Left ventricle myocardium inferior (tissue), 1 donor: ENCODE data around the gene KHDC4. TPM values are rescaled to one million over a fixed set of nuclear protein-coding genes. Genes with fewer than 3 reads are reported as not detected.

Experiments
- DNase-seq: peaks from one replicate; pipeline ENCODE4 v3.0.0-alpha.2; 2020
- H3K27ac ChIP-seq: fragments of 200-600 bp; replicated peaks from 2 replicates; pipeline ENCODE4 v1.8.0; 2021
- H3K27me3 ChIP-seq: fragments of 200-600 bp; 2 replicates; pipeline ENCODE4 v1.8.0; 2021; ENCODE audit warnings: low read depth
- H3K36me3 ChIP-seq: fragments of 200-600 bp; 2 replicates; pipeline ENCODE4 v1.8.0; 2021
- H3K4me1 ChIP-seq: fragments of 200-600 bp; 2 replicates; pipeline ENCODE4 v1.8.0; 2021
- H3K4me3 ChIP-seq: fragments of 200-600 bp; 2 replicates; pipeline ENCODE4 v1.8.0; 2021; ENCODE audit warnings: mild to moderate bottlenecking, moderate library complexity
- H3K9me3 ChIP-seq: fragments of 200-600 bp; replicated peaks from 2 replicates; pipeline ENCODE4 v1.8.0; 2021
- CTCF ChIP-seq: fragments of 200-600 bp; IDR thresholded peaks from 2 replicates; pipeline ENCODE4 v1.8.0; 2021; ENCODE audit warnings: antibody characterized with exemption, mild to moderate bottlenecking, borderline replicate concordance
- intact Hi-C: fragments of 100-400 bp; cut with micrococcal nuclease; formaldehyde crosslinking; loops from one replicate; pipeline ENCODE4 v1.11.0; 2022
- total RNA-seq: library from RNA; stranded (reverse); fragmentation: NEBNext Ultra II Directional; extraction: Animal tissue kit (Norgen Biotek cat#: 25700); gene quantifications from one replicate; pipeline ENCODE4 v1.2.1, GENCODE V29; 2021
- donor health status: DM: no; HTN: yes; CAD: no; lungs with severe emphysema.

Gene KHDC4
- total RNA-seq, 1 donor from 2014 or later: 21.2 TPM

DNA sequence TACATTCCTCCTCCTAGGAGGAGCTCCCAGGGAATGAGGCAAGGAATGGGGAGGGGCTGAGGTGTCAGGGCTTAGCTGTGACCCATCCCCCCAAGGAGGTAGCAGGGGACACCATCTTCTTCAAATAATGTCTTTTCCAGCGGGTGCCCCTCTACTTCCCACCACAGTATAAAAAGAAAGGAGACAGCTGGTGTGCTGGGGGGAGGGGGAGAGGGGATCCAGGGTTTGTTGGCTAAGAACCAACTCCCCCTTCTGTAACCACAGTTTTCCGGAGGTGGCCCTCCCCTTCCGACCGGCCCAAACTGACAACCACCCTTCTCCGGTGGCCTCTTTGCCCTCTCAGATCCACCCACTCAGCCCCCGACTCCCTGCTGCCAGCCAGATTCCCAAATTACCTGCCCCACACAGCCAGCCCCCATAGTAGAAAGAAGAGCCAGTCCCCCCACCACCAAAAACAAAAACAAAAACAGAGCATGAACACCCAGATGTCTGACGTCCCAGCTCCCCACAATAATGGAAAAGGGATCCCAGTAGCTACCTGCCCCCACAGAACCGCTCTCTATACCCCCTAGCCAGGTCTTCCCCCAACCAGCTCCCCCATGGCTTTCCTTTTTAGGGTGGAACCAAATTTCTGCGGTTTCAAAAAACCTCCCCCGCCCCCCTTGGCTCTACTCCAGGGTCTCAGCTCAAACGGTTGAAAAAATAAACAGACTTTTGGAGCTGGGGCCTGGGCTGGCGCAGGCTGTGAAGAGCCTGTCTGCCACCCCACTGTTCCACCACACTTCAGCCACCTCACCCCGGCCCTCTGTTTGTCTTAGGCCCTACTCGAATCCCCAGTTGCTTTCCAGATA is 42.1 kb upstream of the KHDC4 start:
- Histone ChIP-seq H3K36me3 (peaks cover 6% of the 10 kb centered on the region), H3K27me3 (no peaks in the 10 kb centered on the region), H3K27ac (peak overlapping the region; percentile 99), H3K4me3 (peak overlapping the region; percentile 77), H3K4me1 (peaks cover 99% of the 10 kb centered on the region), H3K9me3 (no peaks in the 10 kb centered on the region)
- TF ChIP-seq CTCF: no peak
- intact Hi-C loops: no loop called here
- peak; percentile 82 for DNase-seq

DNA sequence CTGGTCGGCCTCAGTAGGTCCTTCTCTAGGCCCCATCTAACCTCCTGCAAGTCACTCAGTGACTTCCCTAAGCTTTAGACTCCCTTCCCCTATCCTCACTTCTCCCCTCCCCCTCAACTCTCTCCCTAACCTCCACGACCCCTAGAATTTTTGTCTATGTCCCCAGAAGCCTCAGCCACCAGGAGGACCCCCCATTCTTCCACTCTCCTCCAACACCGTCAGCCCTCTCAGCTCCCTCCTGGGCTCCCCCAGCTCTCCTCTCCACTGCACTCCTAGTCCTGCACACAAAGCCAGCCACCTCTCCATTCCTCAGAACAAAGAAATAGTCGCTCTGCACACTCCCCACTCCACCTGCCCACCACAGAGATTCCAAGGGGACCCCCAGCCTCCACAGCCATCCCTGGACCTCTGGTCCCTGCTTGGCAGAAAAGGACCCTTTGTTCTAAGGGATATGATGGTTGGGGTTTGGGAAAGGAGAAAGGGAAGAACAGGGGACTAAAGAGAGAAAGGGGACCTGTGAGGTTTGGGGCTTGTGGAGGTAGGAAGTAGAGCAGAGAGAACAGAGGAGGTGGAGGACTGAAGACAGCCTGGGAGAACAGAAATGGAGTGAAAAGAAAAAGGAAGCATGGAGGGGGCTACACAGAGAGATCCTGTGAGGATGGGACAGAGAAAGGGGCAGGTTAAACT is 41.3 kb upstream of the KHDC4 start:
- peak overlapping the region; percentile 77 for H3K4me3 ChIP-seq
- TF ChIP-seq CTCF: no peak
- H3K4me1 ChIP-seq: peaks cover 99% of the 10 kb centered on the region
- intact Hi-C loops: no loop called here
- no peaks in the 10 kb centered on the region for H3K9me3 ChIP-seq
- H3K27ac ChIP-seq: peak overlapping the region; percentile 99
- H3K27me3 ChIP-seq: no peaks in the 10 kb centered on the region
- no peak for DNase-seq
- H3K36me3 ChIP-seq: peaks cover 6% of the 10 kb centered on the region

- H3K4me3 ChIP-seq: peak overlapping the region; percentile 77
- intact Hi-C loops: no loop called here
- peaks cover 9% of the 10 kb centered on the region for H3K36me3 ChIP-seq
- peak overlapping the region; percentile 99 for H3K27ac ChIP-seq
- TF ChIP-seq CTCF: no peak
- no peak for DNase-seq
- H3K9me3 ChIP-seq: no peaks in the 10 kb centered on the region
- no peaks in the 10 kb centered on the region for H3K27me3 ChIP-seq
- peaks cover 99% of the 10 kb centered on the region for H3K4me1 ChIP-seq
Observed at GRCh38 chr1:155974208-155975115, 40.2 kb upstream of the KHDC4 start.

DNA sequence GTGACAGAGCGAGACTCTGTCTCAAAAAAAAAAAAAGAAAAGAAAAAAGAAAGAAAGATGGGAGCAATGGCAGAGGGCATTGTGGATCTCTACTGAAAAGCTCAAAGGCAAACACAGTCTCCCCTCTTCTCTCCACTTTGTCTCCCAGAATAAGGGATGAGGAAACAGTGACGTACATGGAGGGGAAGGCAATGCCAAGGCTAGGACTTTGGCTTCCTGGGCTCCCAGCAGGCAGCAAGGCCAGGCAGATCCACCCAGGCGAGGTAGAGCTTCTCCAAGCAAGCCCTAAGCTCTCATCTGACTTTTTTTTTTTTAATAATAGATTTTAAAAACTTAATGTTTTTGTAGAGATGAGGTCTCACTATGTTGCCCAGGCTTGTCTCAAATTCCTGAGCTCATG is 39.5 kb upstream of the KHDC4 start:
- intact Hi-C loops: no loop called here
- DNase-seq: no peak
- Histone ChIP-seq H3K9me3 (no peaks in the 10 kb centered on the region), H3K27ac (peak overlapping the region; percentile 99), H3K36me3 (peaks cover 13% of the 10 kb centered on the region), H3K4me3 (peak overlapping the region; percentile 77), H3K4me1 (peaks cover 99% of the 10 kb centered on the region), H3K27me3 (no peaks in the 10 kb centered on the region)
- TF ChIP-seq CTCF: no peak
